ENCODE results near the gene ZMYM4. TPM values are rescaled to one million over a fixed set of nuclear protein-coding genes. Genes with fewer than 3 reads are reported as not detected.

ZMYM4 gene
- total RNA-seq, 1 donor from 2014 or later = 46.4 TPM

DNA sequence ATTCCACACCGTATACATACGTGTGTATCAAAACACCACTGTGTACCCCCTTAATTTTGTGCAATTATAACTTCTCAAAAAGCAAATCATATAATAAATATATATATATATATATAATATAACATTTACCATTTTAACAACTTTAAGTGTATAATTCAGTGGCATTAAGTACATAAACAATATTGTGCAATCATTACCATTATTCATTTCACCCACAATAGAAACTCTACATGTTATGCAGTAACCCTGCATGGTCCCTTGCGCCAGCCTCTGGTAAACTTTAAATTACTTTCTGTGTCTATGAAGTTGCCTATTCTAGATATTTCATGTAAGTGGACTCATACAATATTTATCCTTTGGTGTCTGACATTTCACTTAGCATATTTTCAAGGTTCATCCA, 13.1 kb downstream of the ZMYM4 start:
- no peak overlapping the region for H3K4me3 Mint-ChIP-seq
- H3K27ac Mint-ChIP-seq = no peak overlapping the region
- DNase-seq (no peak), ATAC-seq (ENCODE audit: low read depth) (no peak)
- peaks cover 7% of the 10 kb centered on the region for H3K9me3 Mint-ChIP-seq
- ChIA-PET CTCF (no interaction called here), POLR2A (no interaction called here)
- intact Hi-C loops (cut with micrococcal nuclease) = no loop called here
- H3K36me3 Mint-ChIP-seq (ENCODE audit: low read depth) = peaks cover 41% of the 10 kb centered on the region
- H3K27me3 Mint-ChIP-seq = no peaks in the 10 kb centered on the region
- peaks cover 18% of the 10 kb centered on the region for H3K4me1 Mint-ChIP-seq
- TF ChIP-seq, protein P1, sequence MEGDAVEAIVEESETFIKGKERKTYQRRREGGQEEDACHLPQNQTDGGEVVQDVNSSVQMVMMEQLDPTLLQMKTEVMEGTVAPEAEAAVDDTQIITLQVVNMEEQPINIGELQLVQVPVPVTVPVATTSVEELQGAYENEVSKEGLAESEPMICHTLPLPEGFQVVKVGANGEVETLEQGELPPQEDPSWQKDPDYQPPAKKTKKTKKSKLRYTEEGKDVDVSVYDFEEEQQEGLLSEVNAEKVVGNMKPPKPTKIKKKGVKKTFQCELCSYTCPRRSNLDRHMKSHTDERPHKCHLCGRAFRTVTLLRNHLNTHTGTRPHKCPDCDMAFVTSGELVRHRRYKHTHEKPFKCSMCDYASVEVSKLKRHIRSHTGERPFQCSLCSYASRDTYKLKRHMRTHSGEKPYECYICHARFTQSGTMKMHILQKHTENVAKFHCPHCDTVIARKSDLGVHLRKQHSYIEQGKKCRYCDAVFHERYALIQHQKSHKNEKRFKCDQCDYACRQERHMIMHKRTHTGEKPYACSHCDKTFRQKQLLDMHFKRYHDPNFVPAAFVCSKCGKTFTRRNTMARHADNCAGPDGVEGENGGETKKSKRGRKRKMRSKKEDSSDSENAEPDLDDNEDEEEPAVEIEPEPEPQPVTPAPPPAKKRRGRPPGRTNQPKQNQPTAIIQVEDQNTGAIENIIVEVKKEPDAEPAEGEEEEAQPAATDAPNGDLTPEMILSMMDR (IDR thresholded peaks at IDR 0.05) = no peak

DNA sequence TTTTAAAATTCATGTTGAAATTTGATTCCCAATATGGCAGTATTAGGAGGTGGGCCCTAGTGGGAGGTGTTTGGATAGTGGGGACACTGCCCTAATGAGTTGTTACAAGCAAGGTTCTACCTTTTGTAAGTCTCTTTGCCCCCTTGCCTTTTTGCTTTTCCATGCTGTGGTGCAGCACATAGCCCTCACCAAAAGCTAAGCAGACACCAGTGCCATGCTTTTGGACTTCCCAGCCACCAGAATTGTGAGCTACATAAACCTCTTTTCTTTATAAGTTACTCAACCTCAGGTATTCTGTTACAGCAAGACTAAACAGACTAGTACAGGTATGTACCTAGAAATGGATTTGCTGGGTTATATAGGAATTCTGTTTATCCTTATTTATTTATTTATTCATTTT, 13.7 kb downstream of the ZMYM4 start:
- Mint-ChIP-seq H3K27me3 (no peaks in the 10 kb centered on the region), H3K27ac (no peak overlapping the region), H3K4me3 (no peak overlapping the region), H3K36me3 (ENCODE audit: low read depth) (peaks cover 41% of the 10 kb centered on the region), H3K9me3 (peaks cover 7% of the 10 kb centered on the region), H3K4me1 (peaks cover 18% of the 10 kb centered on the region)
- ATAC-seq (ENCODE audit: low read depth) = no peak
- intact Hi-C loops (cut with micrococcal nuclease) = no loop called here
- ChIA-PET CTCF (no interaction called here), POLR2A (no interaction called here)
- TF ChIP-seq, protein P1 (IDR thresholded peaks at IDR 0.05) = no peak
- DNase-seq = no peak

DNA sequence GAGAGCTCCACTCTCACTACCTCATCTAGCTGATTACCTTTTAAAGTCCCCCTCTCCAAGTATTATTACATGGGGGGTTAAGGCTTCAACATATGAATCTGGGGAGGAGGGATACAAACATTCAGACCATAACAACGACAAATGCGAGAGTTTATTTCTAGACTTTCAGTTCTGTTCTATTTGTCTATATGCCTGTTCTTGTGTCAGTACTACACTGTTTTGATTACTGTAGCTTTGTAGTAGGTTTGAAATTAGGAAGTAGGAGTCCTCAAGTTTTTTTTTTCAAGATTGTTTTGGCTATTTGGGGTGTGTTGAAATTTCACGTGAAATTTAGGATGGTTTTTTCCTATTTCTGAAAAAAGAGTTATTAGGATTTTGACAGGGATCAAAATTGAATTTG, 16.3 kb downstream of the ZMYM4 start:
- POLR2A ChIA-PET = no interaction called here
- Mint-ChIP-seq H3K4me1 (peaks cover 15% of the 10 kb centered on the region), H3K36me3 (ENCODE audit: low read depth) (peaks cover 29% of the 10 kb centered on the region), H3K4me3 (no peak overlapping the region), H3K27ac (no peak overlapping the region), H3K27me3 (no peaks in the 10 kb centered on the region), H3K9me3 (peaks cover 3% of the 10 kb centered on the region)
- intact Hi-C loops (cut with micrococcal nuclease) = no loop called here
- no peak for ATAC-seq (ENCODE audit: low read depth)
- CTCF ChIA-PET = no interaction called here
- TF ChIP-seq, protein P1 (IDR thresholded peaks at IDR 0.05) = no peak
- DNase-seq = no peak

DNA sequence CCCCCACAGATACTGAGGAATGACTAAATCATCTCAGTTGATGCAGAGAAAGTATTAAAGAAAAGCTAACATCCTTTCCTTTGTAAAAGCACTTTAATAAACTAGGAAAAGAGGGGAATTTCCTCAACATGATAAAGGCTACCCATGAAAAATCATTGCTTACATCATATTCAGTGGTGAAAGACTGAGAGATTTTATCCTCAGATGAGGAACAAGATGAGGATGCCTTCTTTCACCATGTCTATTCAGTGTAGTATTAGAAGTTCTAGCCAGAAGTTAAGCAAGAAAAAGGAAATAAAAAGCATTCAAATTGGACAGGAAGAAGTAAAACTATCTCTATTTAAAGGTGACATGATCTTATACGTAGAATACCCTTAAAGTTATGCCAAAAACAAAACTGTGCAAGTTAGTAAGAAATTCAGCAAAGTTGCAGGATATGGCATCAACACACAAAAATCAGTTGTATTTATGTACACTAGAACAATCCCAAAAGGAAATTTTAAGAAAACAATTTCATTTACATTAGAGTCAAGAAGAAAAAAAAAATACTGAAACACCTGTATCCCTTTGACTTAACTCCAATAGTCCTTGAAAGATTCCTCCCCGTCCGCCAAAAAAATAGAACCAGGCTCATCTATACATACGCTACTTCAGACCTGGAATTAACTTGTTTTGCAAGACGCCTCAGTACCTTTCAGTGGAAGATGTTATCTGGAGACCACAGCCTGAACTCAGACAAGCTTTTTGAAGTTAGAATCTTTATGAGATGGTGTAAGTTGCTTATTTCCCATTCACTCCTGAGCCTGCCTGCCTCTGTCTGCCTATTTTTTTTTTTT, 17.5 kb downstream of the ZMYM4 start:
- ATAC-seq (ENCODE audit: low read depth) = no peak

More for the DNA sequence above, 17.5 kb downstream of the ZMYM4 start:
- peaks cover 15% of the 10 kb centered on the region for H3K4me1 Mint-ChIP-seq
- H3K27me3 Mint-ChIP-seq = no peaks in the 10 kb centered on the region
- TF ChIP-seq, protein P1 (IDR thresholded peaks at IDR 0.05) = no peak
- peaks cover 34% of the 10 kb centered on the region for H3K36me3 Mint-ChIP-seq (ENCODE audit: low read depth)
- no peak overlapping the region for H3K4me3 Mint-ChIP-seq
- DNase-seq = no peak
- intact Hi-C loops (cut with micrococcal nuclease) = no loop called here
- POLR2A ChIA-PET = no interaction called here
- H3K27ac Mint-ChIP-seq = no peak overlapping the region
- peaks cover 3% of the 10 kb centered on the region for H3K9me3 Mint-ChIP-seq
- CTCF ChIA-PET = no interaction called here
